ENCODE results near the gene FCRLB. TPM values are rescaled to one million over a fixed set of nuclear protein-coding genes. Genes with fewer than 3 reads are reported as not detected.

FCRLB gene
- total and polyA plus RNA-seq, 2 of the 13 experiments (the other 11 are each of a cell fraction or from before 2014, with no cell fraction given): 0.08 to 0.11 TPM

DNA sequence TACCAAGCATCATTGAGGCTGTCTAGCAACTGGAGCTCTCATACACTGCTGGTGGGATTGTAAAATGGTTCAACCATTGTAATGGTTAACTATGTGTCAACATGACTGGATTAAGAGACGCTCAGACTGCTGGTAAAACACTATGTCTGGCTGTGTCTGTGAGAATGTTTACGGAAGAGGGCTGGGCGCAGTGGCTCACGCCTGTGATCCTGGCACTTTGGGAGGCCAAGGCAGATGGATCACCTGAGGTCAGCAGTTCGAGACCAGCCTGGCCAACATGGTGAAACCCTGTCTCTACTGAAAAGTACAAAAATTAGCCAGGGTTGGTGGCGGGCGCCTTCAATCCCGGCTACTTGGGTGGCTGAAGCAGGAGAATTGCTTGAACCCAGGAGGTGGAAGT is 19.1 kb upstream of the FCRLB start (continued):
- TF ChIP-seq, protein P1, sequence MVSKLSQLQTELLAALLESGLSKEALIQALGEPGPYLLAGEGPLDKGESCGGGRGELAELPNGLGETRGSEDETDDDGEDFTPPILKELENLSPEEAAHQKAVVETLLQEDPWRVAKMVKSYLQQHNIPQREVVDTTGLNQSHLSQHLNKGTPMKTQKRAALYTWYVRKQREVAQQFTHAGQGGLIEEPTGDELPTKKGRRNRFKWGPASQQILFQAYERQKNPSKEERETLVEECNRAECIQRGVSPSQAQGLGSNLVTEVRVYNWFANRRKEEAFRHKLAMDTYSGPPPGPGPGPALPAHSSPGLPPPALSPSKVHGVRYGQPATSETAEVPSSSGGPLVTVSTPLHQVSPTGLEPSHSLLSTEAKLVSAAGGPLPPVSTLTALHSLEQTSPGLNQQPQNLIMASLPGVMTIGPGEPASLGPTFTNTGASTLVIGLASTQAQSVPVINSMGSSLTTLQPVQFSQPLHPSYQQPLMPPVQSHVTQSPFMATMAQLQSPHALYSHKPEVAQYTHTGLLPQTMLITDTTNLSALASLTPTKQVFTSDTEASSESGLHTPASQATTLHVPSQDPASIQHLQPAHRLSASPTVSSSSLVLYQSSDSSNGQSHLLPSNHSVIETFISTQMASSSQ (IDR thresholded peaks at IDR 0.05; ENCODE audit: low read depth): peak; percentile 92
- TF ChIP-seq, protein P1 (CRISPR knock-in tag; IDR thresholded peaks at IDR 0.05; ENCODE audit: borderline replicate concordance): peak; percentile 97
- no peak for TF ChIP-seq PATZ1 (CRISPR knock-in tag; IDR thresholded peaks at IDR 0.05)
- TF ChIP-seq, protein P2, sequence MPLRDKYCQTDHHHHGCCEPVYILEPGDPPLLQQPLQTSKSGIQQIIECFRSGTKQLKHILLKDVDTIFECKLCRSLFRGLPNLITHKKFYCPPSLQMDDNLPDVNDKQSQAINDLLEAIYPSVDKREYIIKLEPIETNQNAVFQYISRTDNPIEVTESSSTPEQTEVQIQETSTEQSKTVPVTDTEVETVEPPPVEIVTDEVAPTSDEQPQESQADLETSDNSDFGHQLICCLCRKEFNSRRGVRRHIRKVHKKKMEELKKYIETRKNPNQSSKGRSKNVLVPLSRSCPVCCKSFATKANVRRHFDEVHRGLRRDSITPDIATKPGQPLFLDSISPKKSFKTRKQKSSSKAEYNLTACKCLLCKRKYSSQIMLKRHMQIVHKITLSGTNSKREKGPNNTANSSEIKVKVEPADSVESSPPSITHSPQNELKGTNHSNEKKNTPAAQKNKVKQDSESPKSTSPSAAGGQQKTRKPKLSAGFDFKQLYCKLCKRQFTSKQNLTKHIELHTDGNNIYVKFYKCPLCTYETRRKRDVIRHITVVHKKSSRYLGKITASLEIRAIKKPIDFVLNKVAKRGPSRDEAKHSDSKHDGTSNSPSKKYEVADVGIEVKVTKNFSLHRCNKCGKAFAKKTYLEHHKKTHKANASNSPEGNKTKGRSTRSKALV (CRISPR knock-in tag; IDR thresholded peaks at IDR 0.05): peak; percentile 53; the same call in 1 of the 2 replicates
- no peak for TF ChIP-seq MTF1 (CRISPR knock-in tag; IDR thresholded peaks at IDR 0.05)
- 0 out of 2 replicates have a peak, but pooled peaks have one; percentile 33 for TF ChIP-seq ZNF335 (CRISPR knock-in tag; IDR thresholded peaks at IDR 0.05)
- no peak for TF ChIP-seq SMC3 (IDR thresholded peaks at IDR 0.05; ENCODE audit: low read length)
- TF ChIP-seq ZNF34 (CRISPR knock-in tag; IDR thresholded peaks at IDR 0.05; ENCODE audit: borderline replicate concordance): no peak
- peak; percentile 82 for TF ChIP-seq SOX5 (CRISPR knock-in tag; IDR thresholded peaks at IDR 0.05; ENCODE audit: borderline replicate concordance)
- no peak for TF ChIP-seq ZFP62 (CRISPR knock-in tag; IDR thresholded peaks at IDR 0.05)
- TF ChIP-seq ZNF101 (CRISPR knock-in tag; IDR thresholded peaks at IDR 0.05; ENCODE audit: borderline replicate concordance, low read depth): no peak
- TF ChIP-seq ELF3 (CRISPR knock-in tag; IDR thresholded peaks at IDR 0.05): peak; percentile 74
- TF ChIP-seq, protein P3, sequence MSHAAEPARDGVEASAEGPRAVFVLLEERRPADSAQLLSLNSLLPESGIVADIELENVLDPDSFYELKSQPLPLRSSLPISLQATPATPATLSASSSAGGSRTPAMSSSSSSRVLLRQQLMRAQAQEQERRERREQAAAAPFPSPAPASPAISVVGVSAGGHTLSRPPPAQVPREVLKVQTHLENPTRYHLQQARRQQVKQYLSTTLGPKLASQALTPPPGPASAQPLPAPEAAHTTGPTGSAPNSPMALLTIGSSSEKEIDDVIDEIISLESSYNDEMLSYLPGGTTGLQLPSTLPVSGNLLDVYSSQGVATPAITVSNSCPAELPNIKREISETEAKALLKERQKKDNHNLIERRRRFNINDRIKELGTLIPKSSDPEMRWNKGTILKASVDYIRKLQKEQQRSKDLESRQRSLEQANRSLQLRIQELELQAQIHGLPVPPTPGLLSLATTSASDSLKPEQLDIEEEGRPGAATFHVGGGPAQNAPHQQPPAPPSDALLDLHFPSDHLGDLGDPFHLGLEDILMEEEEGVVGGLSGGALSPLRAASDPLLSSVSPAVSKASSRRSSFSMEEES (CRISPR knock-in tag; IDR thresholded peaks at IDR 0.05): peak; percentile 27; the same call in 1 of the 2 replicates
- no peak for TF ChIP-seq ELF4 (CRISPR knock-in tag; IDR thresholded peaks at IDR 0.05; ENCODE audit: borderline replicate concordance)
- no peak for TF ChIP-seq SRY (CRISPR knock-in tag; IDR thresholded peaks at IDR 0.05)
- TF ChIP-seq ZSCAN9 (CRISPR knock-in tag; IDR thresholded peaks at IDR 0.05; ENCODE audit: borderline replicate concordance): no peak; the same call in 1 of the 2 replicates
- peak; percentile 58; the same call in 1 of the 2 replicates for TF ChIP-seq ZKSCAN8 (CRISPR knock-in tag; IDR thresholded peaks at IDR 0.05; ENCODE audit: borderline replicate concordance)
- peak; percentile 23; the same call in 1 of the 2 replicates for TF ChIP-seq KDM3A (CRISPR knock-in tag; IDR thresholded peaks at IDR 0.05; ENCODE audit: low read depth)
- no peak for TF ChIP-seq ZNF562 (CRISPR knock-in tag; IDR thresholded peaks at IDR 0.05; ENCODE audit: borderline replicate concordance)
- TF ChIP-seq, protein P4, sequence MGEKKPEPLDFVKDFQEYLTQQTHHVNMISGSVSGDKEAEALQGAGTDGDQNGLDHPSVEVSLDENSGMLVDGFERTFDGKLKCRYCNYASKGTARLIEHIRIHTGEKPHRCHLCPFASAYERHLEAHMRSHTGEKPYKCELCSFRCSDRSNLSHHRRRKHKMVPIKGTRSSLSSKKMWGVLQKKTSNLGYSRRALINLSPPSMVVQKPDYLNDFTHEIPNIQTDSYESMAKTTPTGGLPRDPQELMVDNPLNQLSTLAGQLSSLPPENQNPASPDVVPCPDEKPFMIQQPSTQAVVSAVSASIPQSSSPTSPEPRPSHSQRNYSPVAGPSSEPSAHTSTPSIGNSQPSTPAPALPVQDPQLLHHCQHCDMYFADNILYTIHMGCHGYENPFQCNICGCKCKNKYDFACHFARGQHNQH (CRISPR knock-in tag; IDR thresholded peaks at IDR 0.05): peak; percentile 71; the same call in 1 of the 2 replicates
- TF ChIP-seq HNRNPL (IDR thresholded peaks at IDR 0.05; ENCODE audit: low read depth, low read length): no peak

Measured in HepG2 (cell line).